Measurements from ENCODE around the gene OR3A2.
"Not testable (repeated sequence)": the region's sequence is repeated elsewhere in the genome, so short reads cannot be mapped to it uniquely, and the experiment has no call there.

OR3A2 gene

DNA sequence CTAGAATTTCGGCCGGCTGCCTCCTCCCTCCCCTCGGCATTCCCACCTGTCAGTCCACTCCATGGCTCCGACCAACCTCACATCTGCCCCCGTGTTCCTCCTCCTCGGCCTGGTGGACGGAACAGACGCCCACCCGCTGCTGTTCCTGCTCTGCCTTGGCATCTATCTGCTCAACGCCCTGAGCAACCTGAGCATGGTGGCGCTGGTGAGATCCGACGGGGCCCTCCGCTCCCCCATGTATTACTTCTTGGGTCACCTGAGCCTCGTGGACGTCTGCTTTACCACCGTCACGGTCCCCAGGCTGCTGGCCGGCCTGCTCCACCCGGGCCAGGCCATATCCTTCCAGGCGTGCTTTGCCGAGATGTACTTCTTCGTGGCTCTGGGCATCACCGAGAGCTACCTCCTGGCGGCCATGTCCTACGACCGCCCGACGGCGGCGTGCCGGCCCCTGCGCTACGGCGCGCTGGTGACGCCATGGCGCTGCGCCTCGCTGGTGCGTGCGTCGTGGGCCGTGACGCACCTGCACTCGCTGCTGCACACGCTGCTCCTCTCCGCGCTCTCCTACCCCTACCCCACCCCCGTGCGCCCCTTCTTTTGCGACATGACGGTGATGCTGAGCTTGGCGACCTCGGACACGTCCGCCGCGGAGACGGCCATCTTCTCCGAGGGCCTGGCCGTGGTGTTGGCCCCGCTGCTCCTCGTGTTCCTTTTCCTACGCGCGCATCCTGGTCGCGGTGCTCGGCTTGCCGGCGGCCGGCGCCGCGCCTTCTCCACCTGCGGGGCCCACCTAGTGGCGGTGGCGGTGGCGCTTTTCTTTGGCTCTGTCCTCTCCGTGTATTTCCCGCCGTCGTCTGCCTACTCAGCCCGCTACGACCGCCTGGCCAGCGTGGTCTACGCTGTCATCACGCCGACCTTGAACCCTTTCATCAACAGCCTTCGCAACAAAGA is at the start of gene OR3A2:
TSS of gene OR3A2 (minus strand) at position 440 of the 948 bp plus-strand sequence.
- no peak for DNase-seq (ENCODE audit: low spot score)

DNA sequence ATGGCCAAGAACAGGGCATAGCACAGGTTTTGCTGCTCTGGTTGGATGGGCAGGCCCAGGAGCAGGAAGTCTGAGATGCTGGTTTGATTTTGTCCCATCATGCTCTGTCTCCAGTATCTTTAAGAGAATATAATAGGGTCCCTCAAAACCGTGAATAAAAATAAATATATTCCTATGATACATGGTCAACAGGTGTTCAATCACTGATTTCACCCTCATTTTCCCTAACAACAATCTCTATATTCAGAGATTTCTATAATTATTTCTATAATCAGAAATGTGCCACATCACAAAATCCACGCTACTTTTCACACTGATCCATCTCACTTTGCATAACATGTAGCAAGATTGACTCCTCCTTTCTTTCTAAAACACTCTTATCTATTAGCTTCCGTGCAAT is 47.6 kb upstream of the OR3A2 start, which contains the start of gene OR1E2:
TSS of gene OR1E2 (minus strand) at position 101 of the 400 bp plus-strand sequence. CDS start at position 101, 0 bp downstream.
- no peak for DNase-seq (ENCODE audit: low spot score)

DNA sequence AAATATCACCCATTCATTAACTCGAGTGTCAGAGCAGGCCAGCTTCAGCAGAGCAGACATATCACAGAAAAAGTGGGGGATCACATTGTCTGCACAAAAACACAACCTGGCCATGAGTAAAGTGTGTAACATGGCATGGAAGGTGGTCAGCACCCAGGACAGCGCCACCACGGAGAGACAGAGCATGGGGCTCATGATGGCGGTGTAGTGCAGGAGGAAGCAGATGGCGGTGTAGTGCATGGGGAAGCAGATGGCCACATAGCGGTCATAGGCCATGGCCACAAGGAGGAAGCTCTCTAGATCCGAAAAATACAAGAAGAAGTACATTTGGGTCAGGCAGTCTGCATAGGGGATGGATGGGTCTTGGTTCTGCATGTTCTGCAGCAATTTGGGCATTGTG is 47.1 kb upstream of the OR3A2 start:
- not testable (repeated sequence) for DNase-seq (ENCODE audit: low spot score)

DNA sequence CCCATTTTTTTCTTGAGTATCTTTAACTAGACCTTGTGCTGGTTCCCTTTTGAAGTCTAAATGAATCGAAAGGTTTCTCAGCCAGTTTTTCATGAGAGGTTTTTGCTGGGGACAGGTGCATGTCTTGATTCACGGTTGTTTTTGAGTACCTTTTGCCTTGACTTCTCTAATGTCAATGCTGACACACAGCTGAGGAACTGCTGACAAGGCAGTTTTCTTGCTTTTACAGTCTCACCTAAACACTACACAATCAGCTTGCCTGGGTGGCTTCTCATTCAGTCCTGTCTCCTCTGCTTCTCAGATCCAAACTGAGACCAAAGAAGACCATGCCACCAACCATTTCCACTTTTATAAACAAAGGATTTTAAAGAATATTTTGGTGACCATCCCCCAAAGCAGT is 32.1 kb upstream of the OR3A2 start:
- no peak for DNase-seq (ENCODE audit: low spot score)

DNA sequence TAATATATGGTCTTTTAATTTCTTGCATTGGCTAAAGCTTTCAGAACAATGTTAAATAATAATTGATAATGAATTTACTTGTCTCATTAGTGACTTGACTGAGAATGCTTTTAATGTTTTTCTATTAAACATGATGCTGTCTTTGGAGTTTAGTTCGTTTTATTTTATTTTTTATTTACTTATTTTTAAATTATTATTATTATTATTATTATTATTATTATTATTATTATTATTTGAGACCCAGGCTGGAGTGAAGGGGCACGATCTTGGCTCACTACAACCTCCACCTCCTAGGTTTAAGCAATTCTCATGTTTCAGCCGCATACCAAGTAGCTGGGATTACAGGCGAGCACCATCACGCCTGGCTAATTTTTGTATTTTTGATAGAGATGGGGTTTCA is 29.5 kb upstream of the OR3A2 start:
- DNase-seq (ENCODE audit: low spot score): no peak

DNA sequence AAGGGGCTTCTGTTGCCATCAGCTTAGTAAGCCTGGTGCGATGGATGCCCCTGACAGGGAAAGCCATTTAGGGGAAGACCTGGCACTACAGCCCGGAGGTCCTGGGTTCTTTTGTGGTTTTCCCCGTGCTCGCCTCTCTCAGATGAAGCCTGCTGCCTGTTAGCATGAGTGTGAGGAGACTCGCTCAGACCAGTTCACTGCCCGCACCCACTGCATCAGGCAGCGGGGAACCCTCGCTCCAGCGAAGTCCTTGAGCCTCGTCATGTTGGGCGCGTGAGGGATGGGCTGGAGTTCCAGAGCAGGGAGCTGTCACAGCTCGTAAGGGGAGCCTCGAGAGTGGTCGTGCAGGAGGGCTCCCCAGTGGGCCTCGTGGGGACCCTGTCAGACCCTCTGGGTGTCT is 26.1 kb upstream of the OR3A2 start:
- DNase-seq (ENCODE audit: low spot score): not testable (repeated sequence)

DNA sequence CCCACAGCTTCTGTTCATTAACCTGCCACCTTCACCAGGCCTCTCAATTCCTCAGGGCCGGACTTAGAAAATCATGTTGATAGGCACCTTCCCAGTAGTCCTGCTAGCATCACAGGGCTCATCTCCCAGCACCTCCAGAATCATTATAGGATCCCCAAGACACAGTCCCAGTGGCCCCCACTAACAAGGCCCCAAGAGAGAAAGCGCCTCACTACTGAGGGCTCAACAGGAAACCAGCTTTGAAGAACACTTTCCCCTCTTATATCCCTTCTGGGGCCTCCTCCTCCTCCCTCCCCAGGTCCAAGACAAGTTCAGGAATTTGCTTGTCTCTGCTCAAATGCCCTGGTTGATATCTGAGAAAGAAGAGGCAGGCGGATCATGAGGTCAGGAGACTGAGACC is 25.0 kb upstream of the OR3A2 start, which contains the start of gene OR3A3:
TSS of gene OR3A3 (plus strand) at position 301 of the 400 bp plus-strand sequence.
- no peak for DNase-seq (ENCODE audit: low spot score)

DNA sequence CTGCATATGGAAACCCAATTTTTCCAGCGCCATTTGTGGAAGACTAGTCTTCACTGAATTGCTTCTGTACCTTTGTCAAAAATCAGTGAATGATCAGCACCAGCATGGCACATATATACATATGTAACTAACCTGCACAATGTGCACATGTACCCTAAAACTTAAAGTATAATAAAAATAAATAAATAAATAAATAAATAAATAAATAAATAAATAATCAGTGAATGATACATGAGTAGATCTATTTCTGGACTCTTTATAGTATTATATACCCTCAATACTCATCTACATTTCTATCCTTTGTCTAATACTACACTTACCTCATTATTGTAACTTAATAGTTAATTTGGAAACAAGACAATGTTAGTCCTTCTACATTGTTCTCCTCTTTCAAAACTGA is 17.7 kb upstream of the OR3A2 start:
- DNase-seq (ENCODE audit: low spot score): not testable (repeated sequence)

DNA sequence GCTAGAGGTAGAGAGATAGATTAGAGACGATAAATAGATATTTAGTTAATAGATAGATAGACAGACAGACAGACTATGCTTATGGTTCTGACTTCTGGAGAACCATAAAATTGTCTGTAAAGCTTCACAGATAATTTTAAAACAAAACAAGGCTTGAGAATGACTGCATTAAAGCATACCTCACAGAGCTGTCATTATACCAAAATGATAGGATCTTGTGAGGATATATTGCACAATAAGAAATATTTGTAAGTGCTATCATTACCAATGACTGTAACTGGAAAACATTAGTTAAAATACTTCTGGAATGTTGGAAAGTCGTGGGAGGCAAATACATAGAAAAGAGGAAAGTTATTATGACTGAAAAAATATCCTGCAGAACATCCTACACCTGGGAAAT is 15.7 kb upstream of the OR3A2 start:
- no peak for DNase-seq (ENCODE audit: low spot score)

DNA sequence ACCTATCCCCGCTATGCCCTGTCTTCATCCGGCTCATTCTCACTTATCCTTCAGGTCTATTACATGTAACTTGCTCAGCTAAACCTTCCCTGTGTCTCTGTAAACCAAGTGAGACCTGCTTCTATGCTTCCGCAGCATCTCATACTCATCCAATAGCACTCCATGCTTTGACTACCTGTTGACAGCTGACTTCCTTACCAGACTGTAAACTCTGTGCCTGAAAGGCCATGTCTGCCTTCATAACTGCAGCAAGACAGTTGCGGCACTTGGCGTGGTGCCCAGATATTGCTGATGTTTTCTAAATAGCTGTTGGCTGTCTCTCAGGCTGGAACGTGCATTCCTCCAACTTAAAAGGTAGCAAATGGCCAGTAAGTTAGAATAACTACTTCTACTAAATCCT is 13.9 kb upstream of the OR3A2 start:
- no peak for DNase-seq (ENCODE audit: low spot score)

DNA sequence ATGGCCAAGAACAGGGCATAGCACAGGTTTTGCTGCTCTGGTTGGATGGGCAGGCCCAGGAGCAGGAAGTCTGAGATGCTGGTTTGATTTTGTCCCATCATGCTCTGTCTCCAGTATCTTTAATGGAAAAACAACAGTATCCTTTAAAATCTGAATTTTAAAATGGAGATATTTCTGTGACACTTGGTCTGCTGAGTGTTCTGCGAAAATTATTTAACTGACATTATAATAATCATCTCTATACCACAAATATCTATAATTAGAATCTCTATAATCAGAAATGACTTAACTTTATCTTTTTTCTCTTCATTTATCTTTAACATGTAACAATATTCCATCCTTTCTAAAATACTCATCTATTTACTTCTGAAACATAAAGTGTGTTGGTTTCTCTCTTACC is 12.2 kb upstream of the OR3A2 start, which contains the start of gene OR1E1:
TSS of gene OR1E1 (minus strand) at position 101 of the 400 bp plus-strand sequence. CDS start at position 101, 0 bp downstream.
- DNase-seq (ENCODE audit: low spot score): no peak

DNA sequence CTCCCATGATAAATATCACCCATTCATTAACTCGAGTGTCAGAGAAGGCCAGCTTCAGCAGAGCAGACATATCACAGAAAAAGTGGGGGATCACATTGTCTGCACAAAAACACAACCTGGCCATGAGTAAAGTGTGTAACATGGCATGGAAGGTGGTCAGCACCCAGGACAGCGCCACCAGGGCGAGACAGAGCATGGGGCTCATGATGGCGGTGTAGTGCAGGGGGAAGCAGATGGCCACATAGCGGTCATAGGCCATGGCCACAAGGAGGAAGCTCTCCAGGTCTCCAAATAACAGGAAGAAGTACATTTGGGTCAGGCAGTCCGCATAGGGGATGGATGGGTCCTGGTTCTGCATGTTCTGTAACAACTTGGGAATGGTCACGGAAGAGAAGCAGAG is 11.7 kb upstream of the OR3A2 start:
- not testable (repeated sequence) for DNase-seq (ENCODE audit: low spot score)

DNA sequence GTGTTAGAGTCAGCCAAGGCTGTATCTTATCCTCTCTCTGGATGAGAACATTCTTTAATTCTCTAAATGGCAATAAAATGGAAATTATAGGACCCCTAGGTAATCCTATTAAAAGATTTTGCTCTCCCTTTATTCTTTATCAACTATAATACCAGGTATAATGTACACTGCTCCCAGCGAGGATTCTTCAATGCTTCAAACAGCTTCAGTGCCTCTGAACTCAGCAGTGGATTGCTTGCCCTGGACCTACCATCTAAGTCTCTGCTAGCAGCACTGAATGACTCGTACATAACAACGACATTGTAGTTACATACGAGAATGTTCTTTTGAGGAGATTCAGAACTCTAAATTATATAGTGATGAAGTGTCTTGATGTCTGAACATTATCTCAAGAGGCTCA is 3.7 kb upstream of the OR3A2 start:
- no peak for DNase-seq (ENCODE audit: low spot score)

DNA sequence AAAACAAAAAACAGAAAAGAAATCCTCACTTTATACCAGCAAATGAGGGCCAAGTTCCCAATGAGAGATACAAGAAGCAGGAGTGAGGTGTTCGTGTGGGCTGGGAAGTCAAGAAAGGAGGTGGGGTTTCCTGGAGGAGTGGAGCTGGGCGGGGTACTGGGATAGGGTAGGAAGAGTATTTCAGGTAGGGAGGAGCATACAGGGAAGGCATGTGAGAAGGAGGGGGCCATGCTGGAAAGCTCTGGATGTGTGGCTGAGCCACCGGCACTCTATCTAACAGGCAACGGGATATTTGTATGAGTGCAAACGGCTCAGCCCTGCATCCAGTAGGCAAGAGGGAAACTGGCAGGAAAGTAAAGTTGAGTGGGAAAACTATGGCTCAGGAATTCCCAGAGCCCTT is 4.2 kb downstream of the OR3A2 start:
- DNase-seq (ENCODE audit: low spot score): no peak

DNA sequence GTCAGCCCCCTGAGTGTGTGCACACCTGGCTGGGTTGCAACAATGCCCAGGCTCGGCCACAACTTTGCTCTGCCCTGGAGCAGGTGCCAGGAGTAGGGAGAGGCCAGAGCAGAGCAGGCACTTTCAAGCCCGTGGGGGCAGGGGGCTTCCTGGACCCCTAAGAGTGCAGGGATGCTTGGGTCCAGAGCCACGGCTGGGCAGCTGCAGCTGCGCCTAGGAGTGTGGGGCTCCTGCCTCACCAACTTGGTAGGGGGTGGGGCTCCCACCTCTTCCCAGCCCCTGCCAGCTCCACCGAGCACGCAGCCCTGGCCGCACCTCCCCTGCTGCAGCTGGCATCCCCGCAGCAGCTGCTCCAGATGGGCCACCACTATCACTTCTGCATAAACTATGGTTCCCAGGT is 7.8 kb downstream of the OR3A2 start:
- DNase-seq (ENCODE audit: low spot score): no peak

DNA sequence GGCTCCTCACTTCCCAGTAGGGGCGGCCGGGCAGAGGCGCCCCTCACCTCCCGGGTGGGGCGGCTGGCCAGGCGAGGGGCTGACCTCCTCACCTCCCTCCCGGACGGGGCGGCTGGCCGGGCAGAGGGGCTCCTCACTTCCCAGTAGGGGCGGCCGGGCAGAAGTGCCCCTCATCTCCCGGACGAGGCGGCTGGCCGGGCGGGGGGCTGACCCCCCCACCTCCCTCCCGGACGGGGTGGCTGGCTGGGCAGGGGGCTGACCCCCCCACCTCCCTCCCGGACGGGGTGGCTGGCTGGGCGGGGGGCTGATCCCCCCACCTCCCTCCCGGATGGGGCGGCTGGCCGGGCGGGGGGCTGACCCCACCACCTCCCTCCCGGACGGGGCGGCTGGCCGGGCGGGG is 14.9 kb downstream of the OR3A2 start:
- not testable (repeated sequence) for DNase-seq (ENCODE audit: low spot score)

DNA sequence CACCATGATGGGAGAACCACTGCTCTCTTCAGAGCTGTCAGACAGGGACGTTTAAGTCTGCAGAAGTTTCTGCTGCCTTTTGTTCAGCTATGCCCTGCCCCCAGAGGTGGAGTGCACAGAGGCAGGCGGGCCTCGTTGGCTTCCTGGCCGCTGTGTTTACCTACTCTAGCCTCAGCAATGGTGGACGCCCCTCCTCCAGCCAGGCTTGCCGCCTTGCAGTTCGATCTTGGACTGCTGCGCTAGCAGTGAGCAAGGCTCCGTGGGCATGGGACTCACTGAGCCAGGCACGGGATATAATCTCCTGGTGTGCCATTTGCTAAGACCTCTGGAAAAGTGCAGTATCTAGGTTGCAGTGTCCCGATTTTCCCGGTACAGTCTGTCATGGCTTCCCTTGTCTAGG is 43.3 kb downstream of the OR3A2 start:
- not testable (repeated sequence) for DNase-seq (ENCODE audit: low spot score)

DNA sequence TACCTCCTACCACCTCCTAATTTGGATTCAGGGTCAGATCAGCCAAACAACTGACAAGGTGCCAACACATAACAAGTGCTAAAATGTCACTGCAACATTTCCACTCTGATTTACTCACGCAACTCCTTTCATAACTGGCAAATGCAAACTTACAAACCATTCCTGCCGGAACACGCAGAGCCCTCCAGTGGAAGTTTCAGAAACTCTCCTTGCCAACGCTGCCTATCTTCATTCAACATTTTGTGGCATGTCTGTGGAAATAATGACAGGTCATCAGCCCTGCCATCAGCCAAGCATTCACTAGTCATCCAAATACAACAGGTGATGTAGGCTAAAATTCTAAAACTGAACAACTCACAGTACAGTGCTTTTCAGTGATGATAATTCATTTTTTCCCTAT is 50.2 kb downstream of the OR3A2 start:
- no peak for DNase-seq (ENCODE audit: low spot score)

DNA sequence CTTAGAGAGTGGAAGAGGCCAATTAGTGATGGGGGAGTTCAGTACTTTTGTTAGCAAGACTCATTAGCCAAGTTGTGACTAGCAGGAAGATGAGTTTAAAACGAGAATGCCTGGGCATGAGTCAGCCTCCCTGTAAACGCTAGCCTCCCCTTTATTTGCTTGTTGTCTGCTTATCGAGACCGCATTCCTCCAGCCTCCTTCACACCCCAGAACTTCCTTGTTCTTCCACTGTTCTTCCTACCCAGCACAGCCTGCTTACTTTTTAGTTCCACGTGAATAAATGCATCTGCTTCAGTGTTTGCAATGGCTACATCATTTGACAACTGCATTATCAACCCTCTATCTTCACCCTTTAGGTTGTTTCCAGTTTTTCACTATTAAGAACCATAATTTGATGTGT is 67.8 kb downstream of the OR3A2 start:
- no peak for DNase-seq (ENCODE audit: low spot score)

DNA sequence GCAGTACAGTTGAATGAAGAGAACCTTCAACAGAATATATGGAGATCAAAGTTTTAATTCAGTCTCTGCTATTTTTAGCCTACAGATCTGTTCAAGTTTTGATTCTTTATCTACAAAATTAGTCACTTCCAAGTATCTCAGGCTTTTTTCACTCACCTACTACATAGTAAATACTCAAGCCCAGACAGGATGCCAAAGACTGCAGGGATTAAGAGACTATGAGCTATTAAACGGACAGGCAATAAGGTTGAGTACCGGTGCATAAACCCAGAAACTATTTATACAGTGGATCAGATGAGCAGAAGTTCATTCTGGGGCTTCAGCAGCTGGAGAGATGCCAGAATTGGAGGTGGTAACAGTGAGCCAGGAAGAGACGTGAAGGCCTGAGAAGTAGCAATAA is 69.3 kb downstream of the OR3A2 start:
- DNase-seq (ENCODE audit: low spot score): no peak

DNA sequence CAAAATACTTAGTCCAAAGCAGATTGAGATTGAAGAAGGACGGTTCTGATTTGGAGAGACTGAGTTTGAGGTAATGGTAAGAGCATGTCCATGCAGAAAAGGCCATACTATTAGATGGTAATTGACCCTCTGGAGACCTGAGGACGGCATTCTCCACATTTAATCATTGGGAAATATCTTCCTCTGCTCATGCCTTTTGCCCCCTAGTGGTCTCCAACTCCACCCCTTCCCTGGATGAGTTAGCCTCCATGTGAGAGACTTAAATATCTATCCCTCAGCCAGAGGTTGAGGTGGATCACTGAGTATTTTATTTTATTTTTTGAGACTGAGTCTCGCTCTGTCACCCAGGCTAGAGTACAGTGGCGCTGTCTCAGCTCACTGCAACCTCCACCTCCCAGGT is 77.5 kb downstream of the OR3A2 start:
- no peak for DNase-seq (ENCODE audit: low spot score)

DNA sequence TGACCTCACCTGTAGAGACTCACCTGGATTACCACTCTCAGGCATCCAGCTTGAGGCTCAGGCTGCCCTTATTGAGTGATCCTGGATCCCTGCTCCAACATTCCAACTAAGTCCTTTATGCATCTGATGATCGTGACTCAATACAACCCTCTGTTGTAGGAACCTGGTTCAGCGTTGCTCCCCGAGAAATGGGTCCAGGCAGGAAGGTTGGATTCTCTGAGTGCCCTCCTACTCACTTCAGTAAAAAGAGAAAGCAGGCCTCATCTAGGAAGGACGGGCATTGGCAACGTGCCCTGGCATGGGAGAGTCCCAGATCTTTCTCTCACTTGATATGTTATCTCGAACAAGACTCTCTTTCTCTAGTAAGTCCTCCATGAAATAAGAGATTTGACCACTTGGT is 87.8 kb downstream of the OR3A2 start, which contains the start of gene OR3A1:
TSS of gene OR3A1 (minus strand) at position 101 of the 400 bp plus-strand sequence. CDS start 5,778 bp downstream, outside the sequence.
- DNase-seq (ENCODE audit: low spot score): no peak

DNA sequence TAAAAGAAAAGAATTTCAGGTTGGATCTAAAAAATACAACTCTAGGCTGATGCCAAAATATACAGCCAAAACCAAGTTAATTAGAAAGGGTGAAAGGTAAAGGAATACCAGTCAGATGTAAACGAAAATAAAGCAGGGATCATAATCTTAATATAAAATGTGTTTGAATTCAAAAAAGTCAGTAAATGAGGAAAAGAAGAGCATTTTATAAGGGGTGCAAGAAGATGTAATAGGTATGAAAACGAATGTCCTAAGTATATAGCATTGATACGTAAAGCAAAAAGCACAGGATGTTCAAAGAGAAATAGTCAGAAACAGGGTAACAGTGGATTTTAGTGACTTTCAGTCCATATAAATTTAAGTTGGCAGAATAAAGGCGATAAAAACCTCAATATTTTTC is 90.5 kb downstream of the OR3A2 start:
- no peak for DNase-seq (ENCODE audit: low spot score)
